Gastrocnemius medialis (tissue), 4 donors: ENCODE data around the gene ZXDC. TPM values are rescaled to one million over a fixed set of nuclear protein-coding genes. Genes with fewer than 3 reads are reported as not detected.

Source experiments
- ATAC-seq, 2 donors: fragments of 150-250 bp; one replicate each; pipeline ENCODE4 v1.9.1; 2016
- DNase-seq, 2 donors: peaks; one replicate each; pipeline ENCODE4 v3.0.0-alpha.2; 2019
- H3K27ac ChIP-seq, 4 donors: fragments of 200-600 bp; sonication (generic); 1 replicate in 1 of 4; 2 replicates in 3 of 4; pipeline ENCODE4 v1.5.1; 2016 to 2018; ENCODE audit warnings: mild to moderate bottlenecking in 2 of 4, moderate library complexity in 1 of 4
- H3K27me3 ChIP-seq, 3 donors: fragments of 200-600 bp; sonication (generic) in 2 of 3; 1 replicate in 1 of 3; 2 replicates in 2 of 3; pipeline versions ENCODE4 v1.5.1 to v1.6.0; 2016 to 2019; ENCODE audit warnings: mild to moderate bottlenecking in 1 of 3, moderate library complexity in 1 of 3
- H3K36me3 ChIP-seq, 2 donors: fragments of 200-600 bp; sonication (generic) in 1 of 2; one replicate each; pipeline ENCODE4 v1.5.1; 2017 to 2018
- H3K4me1 ChIP-seq, 2 donors: fragments of 200-600 bp; sonication (generic) in 1 of 2; one replicate each; pipeline ENCODE4 v1.5.1; 2016 to 2017; ENCODE audit warnings: mild to moderate bottlenecking in 2 of 2
- H3K4me3 ChIP-seq, 4 donors: fragments of 200-600 bp; sonication (generic) in 3 of 4; 1 replicate in 1 of 4; 2 replicates in 3 of 4; pipeline ENCODE4 v1.5.1; 2016 to 2019; ENCODE audit warnings: mild to moderate bottlenecking in 2 of 4
- H3K9me3 ChIP-seq, 3 donors: fragments of 200-600 bp; sonication (generic) in 2 of 3; 1 replicate in 1 of 3; 2 replicates in 2 of 3; pipeline ENCODE4 v1.5.1; 2016 to 2019
- CTCF ChIP-seq, 5 experiments: fragments of 450-650 bp in 3 of 5; fragments of 200-600 bp in 2 of 5; sonication (generic) in 2 of 5; IDR thresholded peaks in 4 of 5; conservative IDR thresholded peaks in 1 of 5; 1 replicate in 4 of 5; 2 replicates in 1 of 5; pipeline ENCODE4 v1.5.1; 2016 to 2019; ENCODE audit warnings: antibody characterized with exemption in 5 of 5, mild to moderate bottlenecking in 3 of 5, moderate library complexity in 3 of 5
- POLR2A ChIP-seq, 2 donors: fragments of 450-650 bp; IDR thresholded peaks; one replicate each; pipeline ENCODE4 v1.6.1; 2017; ENCODE audit warnings: antibody characterized with exemption in 2 of 2, mild to moderate bottlenecking in 2 of 2, moderate library complexity in 2 of 2
- in situ Hi-C, 4 donors: fragments of 200-750 bp; cut with MboI; loops; one replicate each; pipeline versions ENCODE4 v1.15.0 to v1.8.0; 2017; ENCODE audit warnings: low sequenced_read_pairs in 4 of 4
- intact Hi-C: fragments of 100-400 bp; cut with DNase I; formaldehyde crosslinking; loops from one replicate; pipeline ENCODE4 v1.15.1; 2023; ENCODE audit warnings: low total_unique reads
- total RNA-seq, 4 donors: library from RNA; depleted of rRNA; stranded (reverse); fragments of >200 nt; gene quantifications; one replicate each; pipeline versions ENCODE4 v1.1.0 to v1.2.3, GENCODE V29; 2016

Gene ZXDC
- total RNA-seq, 4 donors from 2014 or later = 40.9 to 54.2 (median 45.4) TPM

GRCh38 chr3:126523745-126524428, 48.2 kb upstream of the ZXDC start, which contains the start of gene CHST13:
Gene CHST13 (plus strand): TSS chr3:126524155. CDS start chr3:126524333, 178 bp downstream.
- Histone ChIP-seq H3K9me3 (no peaks in the 10 kb centered on the region), H3K4me3 (peak within 1 kb of the TSS; percentile 38 to 51 (median 44)), H3K36me3 (no peaks in the 10 kb centered on the region), H3K4me1 (peaks cover 0 to 7% of the 10 kb centered on the region in 2 donors), H3K27ac (no peak within 1 kb of the TSS), H3K27me3 (peaks cover 0 to 8% (median 0%) of the 10 kb centered on the region in 3 donors)
- intact Hi-C loops (loop anchor here (2.0 to 10.0 kb wide), 3 partner anchors 131 to 1023 kb away; partner anchors contain the start of gene TXNRD3), in situ Hi-C loops (no loop called here)
- ATAC-seq = peak; percentile 48 to 60
- TF ChIP-seq POLR2A (IDR thresholded peaks at IDR 0.05) (no peak), CTCF (IDR thresholded peaks at IDR 0.05 in 4 of 5, conservative IDR thresholded peaks at IDR 0.05 in 1 of 5) (no peak)
- no peak for DNase-seq

GRCh38 chr3:126522363-126522788, 46.7 kb upstream of the ZXDC start:
- intact Hi-C loops = loop anchor here (2.0 to 10.0 kb wide), 3 partner anchors 132 to 1025 kb away; partner anchors contain the start of gene TXNRD3
- Histone ChIP-seq H3K27me3 (peaks cover 0 to 8% (median 0%) of the 10 kb centered on the region in 3 donors), H3K4me1 (peaks cover 0 to 7% of the 10 kb centered on the region in 2 donors), H3K9me3 (no peaks in the 10 kb centered on the region), H3K4me3 (no peak overlapping the region), H3K36me3 (no peaks in the 10 kb centered on the region), H3K27ac (no peak overlapping the region)
- DNase-seq (peak in 1 of 2 donors; percentile 32), ATAC-seq (peak in 1 of 2 donors; percentile 70)
- in situ Hi-C loops = no loop called here
- TF ChIP-seq POLR2A (IDR thresholded peaks at IDR 0.05) = no peak
- peak; percentile 72 to 92 (median 85) for TF ChIP-seq CTCF (IDR thresholded peaks at IDR 0.05 in 4 of 5, conservative IDR thresholded peaks at IDR 0.05 in 1 of 5)

- no peak overlapping the region for H3K27ac ChIP-seq
- peaks cover 0 to 8% (median 0%) of the 10 kb centered on the region in 3 donors for H3K27me3 ChIP-seq
- in situ Hi-C loops (no loop called here), intact Hi-C loops (loop anchor here (5.0 to 10.0 kb wide), 2 partner anchors 933 to 1026 kb away; no protein-coding TSS in a partner anchor)
- DNase-seq (no peak), ATAC-seq (no peak)
- no peak overlapping the region for H3K4me3 ChIP-seq
- no peak for TF ChIP-seq POLR2A (IDR thresholded peaks at IDR 0.05)
- TF ChIP-seq CTCF (IDR thresholded peaks at IDR 0.05 in 4 of 5, conservative IDR thresholded peaks at IDR 0.05 in 1 of 5) = no peak
- H3K36me3 ChIP-seq = no peaks in the 10 kb centered on the region
- H3K9me3 ChIP-seq = no peaks in the 10 kb centered on the region
- H3K4me1 ChIP-seq = peaks cover 0 to 7% of the 10 kb centered on the region in 2 donors
These were observed 45.6 kb upstream of the ZXDC start for GRCh38 chr3:126521122-126521891.

- in situ Hi-C loops (no loop called here), intact Hi-C loops (loop anchor here (5.0 to 10.0 kb wide), 2 partner anchors 935 to 1028 kb away; no protein-coding TSS in a partner anchor)
- peaks cover 0 to 7% (median 0%) of the 10 kb centered on the region in 3 donors for H3K27me3 ChIP-seq
- no peaks in the 10 kb centered on the region for H3K9me3 ChIP-seq
- ATAC-seq = no peak
- peaks cover 0 to 7% of the 10 kb centered on the region in 2 donors for H3K4me1 ChIP-seq
- no peak for TF ChIP-seq POLR2A (IDR thresholded peaks at IDR 0.05)
- no peaks in the 10 kb centered on the region for H3K36me3 ChIP-seq
- no peak for DNase-seq
- no peak overlapping the region for H3K27ac ChIP-seq
- H3K4me3 ChIP-seq = no peak overlapping the region
These were observed 44.1 kb upstream of the ZXDC start for GRCh38 chr3:126519506-126520455.
